ENCODE measurements around the gene PIPOX.

Gene PIPOX

DNA sequence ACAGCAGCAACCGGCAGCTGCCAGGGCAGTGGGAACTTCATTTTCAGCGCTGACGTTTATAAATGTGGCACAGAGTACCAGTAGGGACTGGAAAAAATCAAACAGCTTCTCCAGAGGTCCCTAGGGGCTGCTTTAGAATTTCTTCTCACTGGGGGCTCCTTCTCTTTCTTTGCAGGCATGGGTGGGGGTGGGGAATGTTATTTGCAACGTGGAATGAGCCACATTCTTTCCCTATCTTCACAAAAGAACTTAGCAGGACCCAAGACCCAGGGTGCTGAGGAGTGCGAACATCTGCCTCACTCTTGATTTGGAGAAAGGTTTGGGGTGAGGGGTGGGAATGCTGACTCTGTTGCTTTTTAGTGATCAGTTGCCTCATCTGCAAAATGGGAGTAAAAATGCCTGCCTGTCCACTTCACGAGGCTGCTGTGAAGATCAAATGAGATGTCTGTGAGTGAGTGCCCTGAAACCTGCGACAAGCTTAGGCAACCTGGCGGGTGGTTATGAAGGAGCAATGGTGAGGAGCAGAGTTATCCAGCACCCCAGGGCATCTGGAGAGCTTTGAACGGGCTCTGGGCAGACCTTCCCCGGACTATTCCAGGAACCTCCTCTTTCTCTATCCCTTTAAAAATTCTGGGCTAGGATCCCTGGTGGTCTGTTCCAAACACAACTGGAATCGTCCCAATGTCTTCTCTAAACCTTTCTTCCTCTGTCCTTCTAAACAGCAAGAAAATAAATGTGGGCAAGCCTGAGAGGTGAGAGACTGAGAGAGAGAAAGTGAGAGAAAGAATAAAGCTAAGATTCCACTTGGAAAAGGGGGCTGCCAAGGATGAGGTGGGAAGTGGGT, 10.7 kb upstream of the PIPOX start:
- DNase-seq (ENCODE audit: insufficient read length, low spot score) (no peak), FAIRE-seq (no peak)
- TF ChIP-seq, protein P1, sequence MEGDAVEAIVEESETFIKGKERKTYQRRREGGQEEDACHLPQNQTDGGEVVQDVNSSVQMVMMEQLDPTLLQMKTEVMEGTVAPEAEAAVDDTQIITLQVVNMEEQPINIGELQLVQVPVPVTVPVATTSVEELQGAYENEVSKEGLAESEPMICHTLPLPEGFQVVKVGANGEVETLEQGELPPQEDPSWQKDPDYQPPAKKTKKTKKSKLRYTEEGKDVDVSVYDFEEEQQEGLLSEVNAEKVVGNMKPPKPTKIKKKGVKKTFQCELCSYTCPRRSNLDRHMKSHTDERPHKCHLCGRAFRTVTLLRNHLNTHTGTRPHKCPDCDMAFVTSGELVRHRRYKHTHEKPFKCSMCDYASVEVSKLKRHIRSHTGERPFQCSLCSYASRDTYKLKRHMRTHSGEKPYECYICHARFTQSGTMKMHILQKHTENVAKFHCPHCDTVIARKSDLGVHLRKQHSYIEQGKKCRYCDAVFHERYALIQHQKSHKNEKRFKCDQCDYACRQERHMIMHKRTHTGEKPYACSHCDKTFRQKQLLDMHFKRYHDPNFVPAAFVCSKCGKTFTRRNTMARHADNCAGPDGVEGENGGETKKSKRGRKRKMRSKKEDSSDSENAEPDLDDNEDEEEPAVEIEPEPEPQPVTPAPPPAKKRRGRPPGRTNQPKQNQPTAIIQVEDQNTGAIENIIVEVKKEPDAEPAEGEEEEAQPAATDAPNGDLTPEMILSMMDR (IDR thresholded peaks at IDR 0.05; ENCODE audit: insufficient read depth, missing control alignments), result no peak

DNA sequence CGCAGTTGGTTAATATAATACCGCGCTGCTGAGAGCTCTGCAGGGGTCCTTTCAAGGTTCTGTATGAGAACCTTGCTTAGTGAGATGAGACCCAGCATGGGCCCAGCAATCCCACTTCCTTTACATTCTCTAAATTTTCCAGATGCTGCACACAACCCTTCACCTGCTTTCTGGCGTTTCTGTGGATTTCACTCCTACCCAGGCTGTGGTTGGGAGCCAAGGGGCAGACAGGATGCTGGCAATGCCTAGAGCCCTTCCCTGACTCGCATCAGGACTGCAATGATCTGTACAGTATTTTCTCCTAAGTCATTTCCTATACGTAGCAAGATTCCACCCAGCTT, 10.1 kb upstream of the PIPOX start:
- DNase-seq (ENCODE audit: insufficient read length, low spot score), result no peak
- FAIRE-seq, result no peak

DNA sequence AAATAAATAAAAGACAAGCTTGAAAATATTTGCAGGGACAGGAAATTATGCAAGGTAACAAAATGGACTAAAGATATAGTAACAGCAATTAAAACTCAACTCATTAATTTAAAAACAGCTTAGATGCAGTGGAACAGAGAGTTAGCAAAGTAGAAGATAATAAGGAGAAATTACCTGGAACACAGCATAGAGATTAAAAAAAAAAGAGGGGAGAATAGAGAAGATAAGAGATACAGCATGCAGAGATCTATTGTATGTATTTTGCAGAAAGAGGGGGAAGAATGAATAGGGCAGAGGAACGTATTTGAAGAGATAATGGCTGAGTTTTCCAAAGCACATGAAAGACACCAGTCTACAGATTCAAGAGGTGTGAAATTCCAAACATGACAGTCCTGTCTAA, 8.4 kb upstream of the PIPOX start:
- FAIRE-seq (no peak), DNase-seq (ENCODE audit: insufficient read length, low spot score) (no peak)
- TF ChIP-seq, protein P1 (IDR thresholded peaks at IDR 0.05; ENCODE audit: insufficient read depth, missing control alignments), result no peak

More for the DNA sequence above, 10.1 kb upstream of the PIPOX start:
- TF ChIP-seq, protein P1 (IDR thresholded peaks at IDR 0.05; ENCODE audit: insufficient read depth, missing control alignments), result no peak

DNA sequence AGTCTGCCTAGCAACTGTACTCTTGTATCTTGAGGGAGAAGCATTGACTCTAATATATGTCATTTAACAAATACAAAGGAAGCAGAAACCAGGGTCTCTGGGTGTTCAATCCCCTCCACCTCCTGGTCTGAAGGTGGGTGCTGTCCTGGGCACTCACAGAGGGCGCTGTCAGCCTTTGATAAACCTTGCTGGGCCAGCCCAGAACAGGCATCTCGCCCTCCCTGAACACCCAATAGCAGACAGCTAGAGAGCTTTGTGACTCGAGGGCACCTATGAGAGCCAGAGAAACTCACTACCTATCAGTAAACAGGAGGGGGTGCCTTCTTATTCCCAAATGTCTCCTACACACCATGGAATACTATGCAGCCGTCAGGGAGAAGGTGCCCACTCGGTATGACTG, 6.4 kb upstream of the PIPOX start:
- FAIRE-seq (no peak), DNase-seq (ENCODE audit: insufficient read length, low spot score) (no peak)
- TF ChIP-seq, protein P1 (IDR thresholded peaks at IDR 0.05; ENCODE audit: insufficient read depth, missing control alignments), result peak; percentile 5

GRCh38 chr17:29037739-29038084, 5.2 kb upstream of the PIPOX start:
- FAIRE-seq, result no peak
- TF ChIP-seq, protein P1 (IDR thresholded peaks at IDR 0.05; ENCODE audit: insufficient read depth, missing control alignments), result no peak
- DNase-seq (ENCODE audit: insufficient read length, low spot score), result no peak

GRCh38 chr17:29038085-29038795, 4.7 kb upstream of the PIPOX start:
- DNase-seq (ENCODE audit: insufficient read length, low spot score) (no peak), FAIRE-seq (no peak)
- TF ChIP-seq, protein P1 (IDR thresholded peaks at IDR 0.05; ENCODE audit: insufficient read depth, missing control alignments), result no peak
